Mesendoderm (in vitro differentiated cells): ENCODE results near the gene HES4.

Experiments used
- DNase-seq: peaks from one replicate; pipeline ENCODE4 v3.0.0; 2013
- H2AK5ac ChIP-seq: 2 replicates; pipeline ENCODE4 v1.6.1; 2013; ENCODE audit warnings: low read length, inconsistent platforms
- H2BK120ac ChIP-seq: 2 replicates; pipeline ENCODE4 v1.6.1; 2013; ENCODE audit warnings: low read depth, mild to moderate bottlenecking, low read length, moderate library complexity, mixed read lengths
- H2BK15ac ChIP-seq: replicated peaks from 2 replicates; pipeline ENCODE4 v1.6.1; 2013; ENCODE audit warnings: low read depth, mild to moderate bottlenecking, moderate library complexity
- H2BK5ac ChIP-seq: 2 replicates; pipeline ENCODE4 v1.6.1; 2013; ENCODE audit warnings: low read length, inconsistent platforms
- H3K18ac ChIP-seq: 2 replicates; pipeline ENCODE4 v1.6.1; 2013; ENCODE audit warnings: mild to moderate bottlenecking, low read length, mixed read lengths
- H3K23ac ChIP-seq: one replicate; pipeline ENCODE4 v1.6.1; 2013; ENCODE audit warnings: low read length
- H3K27ac ChIP-seq: 2 replicates; pipeline ENCODE4 v1.5.1; 2013; ENCODE audit warnings: low read depth, mild to moderate bottlenecking, inconsistent platforms, low read length, moderate library complexity
- H3K27me3 ChIP-seq: 2 replicates; pipeline ENCODE4 v1.6.1; 2013; ENCODE audit warnings: low read length, control low read depth, mild to moderate bottlenecking, inconsistent platforms; ENCODE audit not compliant: insufficient read depth, poor library complexity
- H3K36me3 ChIP-seq: 2 replicates; pipeline ENCODE4 v1.6.1; 2013; ENCODE audit warnings: low read length, inconsistent platforms; ENCODE audit not compliant: control insufficient read depth, insufficient read depth
- H3K4ac ChIP-seq: one replicate; pipeline ENCODE4 v1.6.1; 2013; ENCODE audit warnings: low read depth, mild to moderate bottlenecking, low read length, moderate library complexity
- H3K4me1 ChIP-seq: 2 replicates; pipeline ENCODE4 v1.6.1; 2013; ENCODE audit warnings: low read depth, low read length, inconsistent platforms; ENCODE audit not compliant: control insufficient read depth
- H3K4me2 ChIP-seq: 2 replicates; pipeline ENCODE4 v1.6.1; 2013; ENCODE audit warnings: low read length
- H3K4me3 ChIP-seq: 2 replicates; pipeline ENCODE4 v1.5.1; 2013; ENCODE audit warnings: mild to moderate bottlenecking, low read length
- H3K56ac ChIP-seq: one replicate; pipeline ENCODE4 v1.6.1; 2013; ENCODE audit warnings: low read length
- H3K79me1 ChIP-seq: 2 replicates; pipeline ENCODE4 v1.6.1; 2013; ENCODE audit warnings: low read length, inconsistent platforms
- H3K79me2 ChIP-seq: 2 replicates; pipeline ENCODE4 v1.6.1; 2013; ENCODE audit warnings: mild to moderate bottlenecking, low read length; ENCODE audit not compliant: control insufficient read depth, insufficient read depth
- H3K9ac ChIP-seq: 2 replicates; pipeline ENCODE4 v1.6.1; 2013; ENCODE audit warnings: low read length, inconsistent platforms
- H4K5ac ChIP-seq: one replicate; pipeline ENCODE4 v1.6.1; 2013; ENCODE audit warnings: low read length
- H4K8ac ChIP-seq: one replicate; pipeline ENCODE4 v1.6.1; 2013; ENCODE audit warnings: low read depth, mild to moderate bottlenecking, control low read depth, low read length, moderate library complexity
- WGBS: extraction: QIAGEN DNeasy Blood & Tissue Kit; methylation state at CpG from one replicate; pipeline ENCODE4 v1.1.7; 2013; ENCODE audit warnings: low lambda C conversion rate, missing lambda C conversion rate; ENCODE audit not compliant: insufficient coverage; ENCODE audit errors: extremely low coverage; 5-methylcytosine and 5-hydroxymethylcytosine counted together

Gene HES4

GRCh38 chr1:981955-982558, 17.8 kb downstream of the HES4 start, which contains the start of gene PERM1:
TSS of gene PERM1 (minus strand) at chr1:982093. CDS start at chr1:981029, 1,064 bp downstream.
- Histone ChIP-seq H2BK15ac (no peak within 1 kb of the TSS), H2BK5ac (no peak within 1 kb of the TSS), H3K4me1 (no peaks in the 10 kb centered on the region), H3K36me3 (no peaks in the 10 kb centered on the region), H3K27ac (no peak within 1 kb of the TSS), H3K9ac (no peak within 1 kb of the TSS), H4K5ac (no peak within 1 kb of the TSS), H3K27me3 (peaks cover 2% of the 10 kb centered on the region), H3K4me2 (no peak within 1 kb of the TSS), H4K8ac (no peak within 1 kb of the TSS), H3K79me2 (no peaks in the 10 kb centered on the region), H3K79me1 (no peaks in the 10 kb centered on the region), H3K23ac (no peak within 1 kb of the TSS), H3K56ac (no peak within 1 kb of the TSS), H3K4me3 (no peak within 1 kb of the TSS), H3K18ac (no peak within 1 kb of the TSS), H2BK120ac (no peak within 1 kb of the TSS), H2AK5ac (no peak within 1 kb of the TSS), H3K4ac (no peak within 1 kb of the TSS)
- WGBS: no CpG with 5 or more reads among the region's 28 CpGs
- DNase-seq: no peak

GRCh38 chr1:981491-981954, 18.4 kb downstream of the HES4 start:
- no peak overlapping the region for H3K4me2 ChIP-seq
- no peak overlapping the region for H3K4ac ChIP-seq
- H4K5ac ChIP-seq: no peak overlapping the region
- no peak overlapping the region for H3K23ac ChIP-seq
- peaks cover 2% of the 10 kb centered on the region for H3K27me3 ChIP-seq
- no peak overlapping the region for H2BK120ac ChIP-seq
- no peak overlapping the region for H3K9ac ChIP-seq
- no peaks in the 10 kb centered on the region for H3K36me3 ChIP-seq
- H2BK15ac ChIP-seq: no peak overlapping the region
- WGBS: no CpG with 5 or more reads among the region's 21 CpGs
- no peak overlapping the region for H3K4me3 ChIP-seq
- DNase-seq: no peak
- no peak overlapping the region for H3K56ac ChIP-seq
- no peak overlapping the region for H2BK5ac ChIP-seq
- no peak overlapping the region for H3K27ac ChIP-seq
- no peak overlapping the region for H4K8ac ChIP-seq
- no peaks in the 10 kb centered on the region for H3K79me1 ChIP-seq
- no peak overlapping the region for H2AK5ac ChIP-seq
- no peak overlapping the region for H3K18ac ChIP-seq
- H3K4me1 ChIP-seq: no peaks in the 10 kb centered on the region
- no peaks in the 10 kb centered on the region for H3K79me2 ChIP-seq

DNA sequence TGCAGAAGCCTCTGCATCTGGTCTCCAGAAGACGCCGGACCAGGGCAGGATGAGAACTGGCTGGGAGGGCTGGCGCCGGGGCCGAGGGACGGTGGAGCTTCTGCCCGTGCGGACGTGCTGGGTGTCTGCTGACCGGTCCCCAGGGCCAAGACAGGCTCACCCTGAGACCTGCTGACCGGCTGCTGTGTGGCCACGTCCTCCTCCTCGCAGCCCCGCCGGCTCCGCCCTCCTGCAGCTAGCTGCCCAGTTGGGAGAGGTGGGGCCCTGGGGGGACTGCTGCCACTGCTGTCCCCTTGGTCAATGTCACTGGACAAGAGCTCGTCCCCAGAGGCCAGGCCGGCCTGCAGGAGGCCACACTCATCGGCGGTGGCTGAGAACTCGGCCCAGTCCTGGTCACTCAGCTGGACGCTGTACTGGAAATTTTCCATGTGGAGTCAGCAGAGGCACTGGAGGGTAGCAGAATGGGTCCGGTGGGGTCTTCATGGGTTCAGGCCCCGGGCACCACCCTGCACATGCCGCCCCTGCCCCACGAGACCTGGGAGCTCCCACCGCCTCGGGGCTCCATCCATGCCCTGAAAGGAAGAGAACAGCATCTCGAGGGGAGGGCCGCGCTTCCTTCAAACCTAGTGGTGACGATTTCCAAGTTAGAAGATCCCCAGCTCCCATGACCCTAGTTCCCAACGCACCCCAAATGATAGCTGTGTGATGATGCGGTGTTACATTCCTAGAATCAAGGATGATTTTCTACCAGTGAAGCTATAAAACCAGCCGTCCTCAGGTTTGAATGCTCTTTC, 19.1 kb downstream of the HES4 start:
- H3K4ac ChIP-seq: no peak overlapping the region
- H3K4me2 ChIP-seq: no peak overlapping the region
- no peak overlapping the region for H3K4me3 ChIP-seq
- H3K27ac ChIP-seq: no peak overlapping the region
- H2BK120ac ChIP-seq: no peak overlapping the region
- no peak overlapping the region for H3K23ac ChIP-seq
- no peaks in the 10 kb centered on the region for H3K36me3 ChIP-seq
- no peak overlapping the region for H3K18ac ChIP-seq
- WGBS: no CpG with 5 or more reads among the region's 35 CpGs
- H3K27me3 ChIP-seq: peaks cover 2% of the 10 kb centered on the region
- no peak overlapping the region for H2AK5ac ChIP-seq
- no peaks in the 10 kb centered on the region for H3K79me1 ChIP-seq
- H3K9ac ChIP-seq: no peak overlapping the region
- DNase-seq: no peak
- H4K8ac ChIP-seq: no peak overlapping the region
- H2BK5ac ChIP-seq: no peak overlapping the region
- no peaks in the 10 kb centered on the region for H3K4me1 ChIP-seq
- H3K79me2 ChIP-seq: no peaks in the 10 kb centered on the region
- H3K56ac ChIP-seq: no peak overlapping the region
- H2BK15ac ChIP-seq: no peak overlapping the region
- no peak overlapping the region for H4K5ac ChIP-seq

- H3K4me1 ChIP-seq: no peaks in the 10 kb centered on the region
- no peak overlapping the region for H4K8ac ChIP-seq
- DNase-seq: no peak
- no peak overlapping the region for H3K9ac ChIP-seq
- no peak overlapping the region for H3K4me2 ChIP-seq
- H2BK15ac ChIP-seq: no peak overlapping the region
- no peak overlapping the region for H3K4ac ChIP-seq
- H3K27ac ChIP-seq: no peak overlapping the region
- no peaks in the 10 kb centered on the region for H3K79me2 ChIP-seq
- no peak overlapping the region for H3K56ac ChIP-seq
- H2AK5ac ChIP-seq: no peak overlapping the region
- H3K23ac ChIP-seq: no peak overlapping the region
- peaks cover 1% of the 10 kb centered on the region for H3K27me3 ChIP-seq
- H2BK5ac ChIP-seq: no peak overlapping the region
- H4K5ac ChIP-seq: no peak overlapping the region
- WGBS: no CpG with 5 or more reads among the region's 13 CpGs
- no peaks in the 10 kb centered on the region for H3K36me3 ChIP-seq
- no peak overlapping the region for H3K18ac ChIP-seq
- H3K4me3 ChIP-seq: no peak overlapping the region
- H2BK120ac ChIP-seq: no peak overlapping the region
- no peaks in the 10 kb centered on the region for H3K79me1 ChIP-seq
Measured at GRCh38 chr1:980137-980571, 19.7 kb downstream of the HES4 start.

DNA sequence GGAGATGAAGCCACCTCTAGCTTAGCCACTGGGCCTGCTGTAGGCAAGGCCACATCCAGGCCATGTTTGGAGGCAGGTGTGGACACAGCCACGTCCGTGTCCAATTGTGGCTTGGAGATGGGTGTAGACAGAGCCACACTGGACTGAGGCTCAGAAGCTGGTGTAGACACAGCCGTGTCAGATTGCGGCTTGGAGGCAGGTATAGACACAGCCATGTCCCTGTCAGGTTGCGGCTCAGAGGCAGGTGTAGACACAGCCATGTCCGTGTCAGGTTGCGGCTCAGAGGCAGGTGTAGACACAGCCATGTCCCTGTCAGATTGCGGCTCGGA, 20.2 kb downstream of the HES4 start:
- Histone ChIP-seq H2BK5ac (no peak overlapping the region), H3K4me3 (no peak overlapping the region), H4K5ac (no peak overlapping the region), H3K27me3 (no peaks in the 10 kb centered on the region), H2BK15ac (no peak overlapping the region), H3K4ac (no peak overlapping the region), H4K8ac (no peak overlapping the region), H3K23ac (no peak overlapping the region), H2BK120ac (no peak overlapping the region), H3K9ac (no peak overlapping the region), H3K79me1 (no peaks in the 10 kb centered on the region), H3K36me3 (no peaks in the 10 kb centered on the region), H3K18ac (no peak overlapping the region), H3K4me1 (no peaks in the 10 kb centered on the region), H3K79me2 (no peaks in the 10 kb centered on the region), H2AK5ac (no peak overlapping the region), H3K56ac (no peak overlapping the region), H3K27ac (no peak overlapping the region), H3K4me2 (no peak overlapping the region)
- no CpG with 5 or more reads among the region's 9 CpGs for WGBS
- DNase-seq: no peak
